GM19397 (cell line): Measurements from ENCODE around the gene BBS5.
"Not testable (repeated sequence)": the region's sequence is repeated elsewhere in the genome, so short reads cannot be mapped to it uniquely, and the experiment has no call there.

Experiments used
- ATAC-seq: cut with Tn5 transposase; IDR thresholded peaks from one replicate; pipeline ENCODE4 v1.9.1; 2021; ENCODE audit warnings: mild to moderate bottlenecking, moderate library complexity; ENCODE audit not compliant: unreplicated experiment

Gene BBS5

DNA sequence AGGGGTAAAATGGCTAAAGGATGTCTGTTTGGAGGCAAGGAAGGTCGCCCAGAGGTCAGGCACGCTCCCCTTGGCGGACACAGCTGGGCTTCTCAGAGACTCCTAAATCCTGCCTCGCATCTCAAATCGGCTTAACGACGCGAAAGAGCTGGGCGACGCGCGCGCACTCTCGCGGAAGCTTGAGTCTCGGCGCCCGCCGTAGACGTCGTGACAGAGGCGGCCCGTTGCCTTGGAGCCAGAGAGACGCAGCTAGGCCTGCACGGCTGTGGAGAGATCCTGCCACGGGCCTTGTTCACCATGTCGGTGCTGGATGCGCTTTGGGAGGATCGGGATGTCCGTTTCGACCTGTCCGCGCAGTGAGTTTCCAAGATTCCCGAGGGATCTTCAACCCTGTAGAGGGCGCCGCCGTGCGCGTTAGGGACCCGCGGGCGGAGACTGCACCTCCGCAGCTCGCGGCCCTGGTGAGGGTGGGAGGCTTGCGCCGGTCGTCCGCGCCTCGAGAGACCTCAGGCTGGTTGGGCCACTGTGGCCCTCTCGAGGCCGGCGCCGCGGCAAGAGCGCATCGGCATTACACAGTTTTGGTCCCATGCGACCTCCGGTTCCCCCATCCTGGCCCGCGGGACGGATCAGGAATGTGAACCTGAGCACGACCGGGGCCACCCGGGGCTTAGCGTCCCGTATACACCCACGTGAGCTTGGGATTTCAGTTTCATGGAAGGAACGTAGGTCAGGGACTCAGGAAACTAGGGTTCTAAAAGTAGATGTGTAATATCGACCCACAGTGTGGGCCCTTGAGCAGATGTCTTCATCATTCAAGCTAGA is at the start of gene BBS5:
Gene BBS5 (plus strand): TSS at position 238 of the 822 bp plus-strand sequence. CDS start 60 bp downstream, at position 298.
- ATAC-seq = peak; percentile 97

GRCh38 chr2:169431772-169432171 is 47.5 kb upstream of the BBS5 start:
- not testable (repeated sequence) for ATAC-seq

DNA sequence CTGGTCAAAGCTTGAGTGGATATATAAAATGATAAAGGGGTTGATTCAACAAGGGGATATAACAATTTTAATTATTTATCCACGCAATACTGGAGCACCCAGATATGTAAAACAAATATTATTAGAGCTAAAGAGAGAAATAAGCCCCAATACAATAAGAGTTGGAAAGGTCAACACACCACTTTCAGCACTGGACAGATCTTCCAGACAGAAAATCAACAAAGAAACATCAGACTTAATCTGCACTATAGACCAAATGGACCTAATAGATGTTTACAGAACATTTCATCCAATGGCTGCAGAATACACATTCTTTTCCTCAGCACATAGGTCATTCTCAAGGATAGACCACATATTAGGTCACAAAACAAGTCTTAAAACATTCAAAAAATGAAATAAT is 45.1 kb upstream of the BBS5 start:
- not testable (repeated sequence) for ATAC-seq

DNA sequence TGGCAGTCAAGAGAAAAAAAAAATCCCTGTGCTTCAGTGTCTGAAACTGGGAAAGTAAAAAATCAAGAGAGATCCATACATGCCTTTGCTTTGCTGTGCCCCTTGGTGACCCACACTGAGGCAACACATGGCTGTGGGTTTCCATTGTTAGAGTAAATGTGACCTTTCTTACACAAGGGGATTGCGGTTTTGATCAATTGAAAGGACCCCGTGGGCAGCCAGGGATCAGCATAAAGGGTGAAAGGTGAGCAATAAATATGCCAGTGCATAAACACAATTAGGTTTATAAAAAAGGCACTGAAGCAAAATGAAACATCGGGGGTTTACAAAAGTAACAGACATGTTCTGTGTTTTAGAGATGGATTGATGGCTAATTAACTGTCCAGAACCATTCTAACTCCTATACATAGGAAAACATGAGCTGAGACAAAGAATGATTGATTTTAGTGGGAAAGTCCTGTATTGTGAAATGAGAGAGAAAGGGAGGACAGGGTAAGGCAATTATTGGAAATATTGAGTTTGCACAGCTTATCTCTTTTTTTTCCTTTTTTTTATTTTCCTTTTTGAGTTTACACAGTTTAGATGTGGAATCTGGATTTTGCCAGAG is 40.7 kb upstream of the BBS5 start:
- no peak for ATAC-seq

- no peak for ATAC-seq
Measured at GRCh38 chr2:169439900-169440299, 39.4 kb upstream of the BBS5 start.

DNA sequence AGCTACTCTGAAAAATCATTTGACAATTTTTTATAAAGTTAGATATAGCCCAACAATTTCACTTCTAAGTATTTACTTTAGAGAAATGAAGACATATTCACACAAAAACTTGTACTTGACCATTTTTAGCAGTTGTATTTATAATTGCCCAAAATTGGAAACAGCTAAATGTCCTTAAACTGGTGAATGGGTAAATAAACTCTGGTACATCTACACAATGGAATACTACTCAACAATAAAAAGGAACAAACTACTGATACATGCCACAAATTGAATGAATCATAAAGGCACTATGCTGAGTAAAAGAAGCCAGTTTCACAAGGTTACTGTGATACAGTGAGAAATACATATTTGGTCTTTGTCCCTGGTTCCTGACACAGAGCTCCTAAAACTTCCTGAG is 32.8 kb upstream of the BBS5 start:
- ATAC-seq = no peak

DNA sequence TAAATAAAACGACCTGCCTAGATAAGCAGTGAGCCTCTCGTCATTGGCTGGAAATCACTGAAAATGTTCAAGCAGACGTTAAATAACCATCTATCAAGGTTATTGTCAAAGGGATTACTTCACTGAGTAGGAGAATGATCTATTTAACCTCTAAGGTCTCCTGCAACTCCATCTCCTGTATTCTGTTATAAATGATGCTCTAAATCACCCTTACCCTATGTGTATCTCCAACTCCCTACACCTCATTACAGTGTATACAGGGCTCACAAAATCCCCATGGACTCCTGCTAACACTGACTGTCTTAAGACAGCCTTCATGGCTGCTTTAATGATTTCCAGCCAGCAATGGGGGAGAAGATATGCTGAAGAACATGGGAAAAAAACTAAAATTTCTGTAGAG is 31.0 kb upstream of the BBS5 start:
- no peak for ATAC-seq

DNA sequence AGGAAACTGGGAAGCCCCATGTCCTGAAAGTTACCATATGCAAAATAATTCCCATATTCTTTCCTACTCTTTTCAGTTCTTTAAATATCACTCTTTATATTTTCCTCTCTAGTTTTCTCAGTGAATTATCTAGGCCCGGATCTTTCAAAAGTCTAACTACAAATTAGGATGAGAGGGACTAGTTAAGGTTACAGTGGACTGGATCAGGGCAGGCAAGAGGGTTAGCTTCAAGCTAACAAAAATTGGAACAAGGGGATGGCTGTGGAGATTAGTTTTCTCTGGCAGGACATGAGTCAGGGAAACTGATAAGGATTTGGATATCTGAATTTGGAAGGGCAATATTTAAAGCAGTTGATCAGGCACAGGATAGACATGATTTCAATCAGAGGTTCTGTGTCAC is 30.4 kb upstream of the BBS5 start:
- no peak for ATAC-seq

- no peak for ATAC-seq
Measured at GRCh38 chr2:169452080-169452479, 27.2 kb upstream of the BBS5 start.

DNA sequence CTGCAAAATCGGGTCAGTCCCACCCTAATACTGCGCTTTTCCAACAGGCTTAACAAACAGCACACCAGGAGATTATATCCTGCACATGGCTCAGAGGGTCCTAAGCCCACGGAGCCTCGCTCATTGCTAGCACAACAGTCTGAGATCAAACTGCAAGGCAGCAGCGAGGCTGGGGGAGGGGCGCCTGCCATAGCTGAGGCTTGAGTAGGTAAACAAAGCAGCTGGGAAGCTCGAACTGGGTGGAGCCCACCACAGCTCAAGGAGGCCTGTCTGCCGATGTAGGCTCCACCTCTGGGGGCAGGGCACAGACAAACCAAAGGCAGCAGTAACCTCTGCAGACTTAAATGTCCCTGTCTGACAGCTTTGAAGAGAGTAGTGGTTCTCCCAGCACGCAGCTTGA is 26.2 kb upstream of the BBS5 start:
- not testable (repeated sequence) for ATAC-seq

DNA sequence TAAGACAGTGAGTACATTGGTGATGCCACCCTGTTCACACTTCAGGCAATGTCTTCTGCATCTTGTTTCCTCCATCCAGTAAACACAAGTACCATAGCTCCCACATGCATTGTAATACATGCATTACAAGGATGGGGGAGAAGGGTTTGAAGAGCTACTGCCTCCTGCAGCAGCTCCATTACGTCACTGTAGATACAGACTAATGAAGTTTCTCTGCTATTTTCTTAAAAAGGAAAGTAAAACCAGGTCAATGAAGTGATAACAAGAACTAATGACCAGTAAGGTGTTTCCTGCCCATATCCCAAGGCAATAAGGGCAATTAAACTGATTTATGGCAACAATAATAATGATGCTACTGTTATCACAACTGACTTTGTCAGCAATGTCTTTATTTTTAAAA is 18.2 kb upstream of the BBS5 start:
- no peak for ATAC-seq

- no peak for ATAC-seq
Measured at GRCh38 chr2:169462896-169463695, 16.2 kb upstream of the BBS5 start.

DNA sequence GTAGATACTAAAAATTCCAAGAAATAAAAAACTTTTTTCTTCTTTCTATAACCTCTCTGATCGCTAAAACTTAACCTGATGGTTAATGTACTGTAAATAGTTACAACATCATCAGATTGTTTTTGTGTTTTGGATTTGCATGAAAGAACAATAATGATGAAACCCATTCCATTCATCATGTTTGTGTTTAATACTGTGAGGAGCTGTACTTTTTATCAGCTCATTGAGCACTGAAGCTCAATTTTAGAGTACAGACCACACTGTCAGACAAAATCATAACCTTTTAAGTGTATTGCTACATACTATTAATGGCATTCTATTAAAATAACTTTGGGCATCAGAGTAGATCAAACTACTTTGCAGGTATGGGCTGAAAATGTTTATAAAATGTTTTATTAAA is 14.8 kb upstream of the BBS5 start:
- ATAC-seq = no peak

DNA sequence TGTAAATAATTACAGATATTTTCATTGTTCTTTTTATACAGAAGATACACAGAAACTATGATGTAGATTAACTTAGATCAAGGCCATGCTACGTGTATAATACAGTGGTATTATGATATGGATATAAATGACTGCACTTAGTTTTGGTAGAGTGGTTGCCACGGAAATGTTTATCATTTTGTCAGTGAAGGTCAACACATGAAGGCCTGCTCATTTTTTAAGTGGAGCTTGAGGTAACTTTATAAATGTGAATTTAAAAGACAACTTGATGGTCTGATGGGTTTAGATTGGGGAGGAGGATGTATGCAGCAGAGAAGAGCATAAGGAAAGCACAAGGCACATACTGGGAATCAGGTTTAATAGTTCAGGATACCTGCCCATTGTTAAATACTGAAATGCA is 14.4 kb upstream of the BBS5 start:
- ATAC-seq = no peak

- ATAC-seq = no peak
Measured at GRCh38 chr2:169468841-169469240, 10.5 kb upstream of the BBS5 start.

DNA sequence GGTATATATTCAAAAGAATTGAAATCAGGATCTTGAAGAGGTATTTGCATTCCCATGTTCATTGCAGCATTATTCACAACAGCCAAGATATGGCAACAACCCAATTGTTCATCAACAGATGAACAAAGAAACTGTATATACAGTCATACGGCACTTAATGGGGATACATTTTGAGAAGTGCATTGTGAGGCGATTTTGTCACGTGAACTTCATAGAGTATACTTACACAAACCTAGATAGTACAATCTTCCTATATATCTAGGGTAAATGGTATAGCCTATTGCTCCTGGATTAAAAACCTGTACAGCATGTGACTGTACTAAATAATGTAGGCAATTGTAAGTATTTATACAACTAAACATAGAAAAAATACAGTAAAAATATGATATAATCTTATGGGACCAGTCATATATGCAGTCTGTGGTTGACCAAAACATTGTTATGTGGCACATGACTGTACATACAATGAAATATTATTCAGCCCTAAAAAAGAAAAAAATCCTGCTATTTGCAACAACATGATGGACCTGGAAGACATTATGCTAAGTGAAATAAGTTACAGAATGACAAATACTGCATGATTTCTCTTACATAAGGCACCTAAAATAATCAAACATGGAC is 9.2 kb upstream of the BBS5 start:
- no peak for ATAC-seq

- no peak for ATAC-seq
Measured at GRCh38 chr2:169472249-169472648, 7.0 kb upstream of the BBS5 start.

GRCh38 chr2:169476459-169476858 is 2.8 kb upstream of the BBS5 start:
- ATAC-seq = no peak

DNA sequence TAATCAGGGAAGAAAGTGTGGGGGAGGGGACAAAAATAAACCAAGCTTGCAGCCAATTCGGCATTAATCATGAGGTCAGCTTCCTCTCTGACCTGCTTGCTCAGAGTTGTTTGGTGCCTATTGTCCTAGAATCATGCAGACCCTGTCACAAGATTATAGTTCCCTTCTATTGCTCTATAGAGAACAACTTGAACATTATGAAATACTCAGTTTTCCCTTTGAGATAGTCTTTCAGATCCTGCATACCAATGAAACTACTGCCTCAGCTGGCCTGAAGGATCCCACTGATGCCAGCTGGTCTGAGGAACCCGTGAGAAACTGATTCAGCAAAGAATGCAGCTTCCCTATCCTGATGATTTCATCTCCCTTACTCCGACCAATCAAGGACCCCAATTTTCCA is 955 bp upstream of the BBS5 start:
- ATAC-seq = no peak

DNA sequence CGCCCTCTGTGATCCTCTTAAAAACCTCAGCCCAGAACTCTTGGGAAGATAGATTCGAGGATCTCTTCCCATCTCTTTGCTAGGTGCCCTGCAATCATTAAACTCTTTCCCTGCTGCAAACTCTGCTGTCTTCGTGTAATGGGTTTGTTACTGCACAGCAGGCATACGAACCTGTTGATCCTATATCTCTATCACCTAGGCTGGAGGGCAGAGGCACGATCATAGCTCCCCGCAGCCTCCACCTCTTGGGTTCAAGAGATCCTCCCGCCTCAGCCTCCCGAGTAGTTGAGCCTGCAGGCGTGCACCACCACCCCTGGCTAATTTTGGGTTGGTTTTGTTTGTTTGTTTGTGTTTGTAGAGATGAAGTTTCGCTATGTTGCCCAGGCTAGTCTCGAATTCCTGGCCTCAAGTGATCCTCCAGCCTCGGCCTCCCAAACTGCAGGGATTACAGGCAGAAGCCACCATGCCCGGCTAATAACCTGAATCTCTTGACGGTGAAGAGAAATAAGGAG is 493 bp upstream of the BBS5 start:
- no peak for ATAC-seq

GRCh38 chr2:169480079-169480465 is 778 bp downstream of the BBS5 start:
- no peak for ATAC-seq
